Left lung (tissue), 10 donors: ENCODE data around the gene KISS1. TPM values are rescaled to one million over a fixed set of nuclear protein-coding genes. Genes with fewer than 3 reads are reported as not detected.

Source experiments
- ATAC-seq: fragments of 200-7000 bp; cut with Tn5 transposase; one replicate; pipeline ENCODE4 v1.9.1; 2020; ENCODE audit warnings: moderate library complexity
- DNase-seq, 4 donors: peaks; one replicate each; pipeline ENCODE4 v3.0.0-alpha.2; 2013 to 2020
- H3K27ac ChIP-seq, 2 donors: fragments of 200-600 bp; sonication (generic) in 1 of 2; one replicate each; pipeline versions ENCODE4 v1.5.0 to v1.8.0; 2020 to 2021
- H3K27me3 ChIP-seq, 2 donors: fragments of 200-600 bp; sonication (generic) in 1 of 2; one replicate each; pipeline versions ENCODE4 v1.5.0 to v1.8.0; 2020 to 2021
- H3K36me3 ChIP-seq, 2 donors: fragments of 200-600 bp; sonication (generic) in 1 of 2; one replicate each; pipeline versions ENCODE4 v1.5.0 to v1.8.0; 2020 to 2021
- H3K4me1 ChIP-seq, 2 donors: fragments of 200-600 bp; one replicate each; pipeline ENCODE4 v1.8.0; 2021
- H3K4me3 ChIP-seq, 2 donors: fragments of 200-600 bp; sonication (generic) in 1 of 2; one replicate each; pipeline versions ENCODE4 v1.5.0 to v1.8.0; 2020 to 2021; ENCODE audit warnings: mild to moderate bottlenecking in 1 of 2
- H3K9me3 ChIP-seq, 2 donors: fragments of 200-600 bp; sonication (generic) in 1 of 2; one replicate each; pipeline versions ENCODE4 v1.5.0 to v1.8.0; 2020 to 2021
- CTCF ChIP-seq, 2 donors: fragments of 200-600 bp; sonication (generic) in 1 of 2; IDR thresholded peaks; one replicate each; pipeline versions ENCODE4 v1.5.0 to v1.8.0; 2021; ENCODE audit warnings: antibody characterized with exemption in 2 of 2
- intact Hi-C, 2 donors: fragments of 100-400 bp; cut with DNase I; formaldehyde crosslinking; loops; one replicate each; pipeline versions ENCODE4 v1.11.2 to v1.14.2; 2022
- polyA plus RNA-seq, 6 donors: library from polyadenylated mRNA; unstranded; fragments of 120-200 nt; gene quantifications; one replicate each; pipeline ENCODE4 v1.2.1, GENCODE V29; 2013; ENCODE audit not compliant: insufficient read length in 6 of 6
- total RNA-seq, 2 donors: library from RNA; stranded (reverse); fragmentation: NEBNext Ultra II Directional; extraction: Animal tissue kit (Norgen Biotek cat#: 25700); gene quantifications; one replicate each; pipeline ENCODE4 v1.2.1, GENCODE V29; 2021
- donor health status: DM: no; HTN: yes; CAD: no.
- donor health status: DM: no; HTN: no; CAD: no.

The KISS1 gene
- total and polyA plus RNA-seq, 8 donors: 0.38 to 2.3 (median 0.92) TPM; not detected in 4

GRCh38 chr1:204221271-204221670 lies 25.0 kb upstream of the KISS1 start:
- Histone ChIP-seq H3K4me1 (no peaks in the 10 kb centered on the region), H3K36me3 (no peaks in the 10 kb centered on the region), H3K9me3 (no peaks in the 10 kb centered on the region), H3K27ac (no peak overlapping the region), H3K27me3 (no peaks in the 10 kb centered on the region), H3K4me3 (no peak overlapping the region)
- TF ChIP-seq CTCF (IDR thresholded peaks at IDR 0.05): no peak
- DNase-seq (no peak), ATAC-seq (no peak)
- intact Hi-C loops: no loop called here

- no peak for TF ChIP-seq CTCF (IDR thresholded peaks at IDR 0.05)
- no peak overlapping the region for H3K4me3 ChIP-seq
- no peaks in the 10 kb centered on the region for H3K27me3 ChIP-seq
- no peak for DNase-seq
- no peaks in the 10 kb centered on the region for H3K4me1 ChIP-seq
- no peak for ATAC-seq
- H3K27ac ChIP-seq: no peak overlapping the region
- H3K9me3 ChIP-seq: no peaks in the 10 kb centered on the region
- intact Hi-C loops: no loop called here
- no peaks in the 10 kb centered on the region for H3K36me3 ChIP-seq
Measured at GRCh38 chr1:204219971-204220616, 23.8 kb upstream of the KISS1 start.

- intact Hi-C loops: no loop called here
- no peak overlapping the region for H3K27ac ChIP-seq
- peaks cover 0 to 7% of the 10 kb centered on the region in 2 donors for H3K27me3 ChIP-seq
- no peak for TF ChIP-seq CTCF (IDR thresholded peaks at IDR 0.05)
- H3K36me3 ChIP-seq: no peaks in the 10 kb centered on the region
- no peaks in the 10 kb centered on the region for H3K9me3 ChIP-seq
- no peak overlapping the region for H3K4me3 ChIP-seq
- DNase-seq (no peak), ATAC-seq (no peak)
- H3K4me1 ChIP-seq: peaks cover 7% of the 10 kb centered on the region in 2 donors
Measured at GRCh38 chr1:204218552-204218951, 22.3 kb upstream of the KISS1 start.

GRCh38 chr1:204217648-204218000 lies 21.3 kb upstream of the KISS1 start:
- intact Hi-C loops: no loop called here

More at GRCh38 chr1:204217648-204218000, 21.3 kb upstream of the KISS1 start:
- DNase-seq (no peak), ATAC-seq (no peak)
- H3K4me3 ChIP-seq: no peak overlapping the region
- no peaks in the 10 kb centered on the region for H3K36me3 ChIP-seq
- no peak overlapping the region for H3K27ac ChIP-seq
- H3K9me3 ChIP-seq: no peaks in the 10 kb centered on the region
- peaks cover 7% of the 10 kb centered on the region in 2 donors for H3K4me1 ChIP-seq
- H3K27me3 ChIP-seq: peaks cover 0 to 10% of the 10 kb centered on the region in 2 donors
- TF ChIP-seq CTCF (IDR thresholded peaks at IDR 0.05): no peak
